Measurements from ENCODE around the gene MYL5.

DNA sequence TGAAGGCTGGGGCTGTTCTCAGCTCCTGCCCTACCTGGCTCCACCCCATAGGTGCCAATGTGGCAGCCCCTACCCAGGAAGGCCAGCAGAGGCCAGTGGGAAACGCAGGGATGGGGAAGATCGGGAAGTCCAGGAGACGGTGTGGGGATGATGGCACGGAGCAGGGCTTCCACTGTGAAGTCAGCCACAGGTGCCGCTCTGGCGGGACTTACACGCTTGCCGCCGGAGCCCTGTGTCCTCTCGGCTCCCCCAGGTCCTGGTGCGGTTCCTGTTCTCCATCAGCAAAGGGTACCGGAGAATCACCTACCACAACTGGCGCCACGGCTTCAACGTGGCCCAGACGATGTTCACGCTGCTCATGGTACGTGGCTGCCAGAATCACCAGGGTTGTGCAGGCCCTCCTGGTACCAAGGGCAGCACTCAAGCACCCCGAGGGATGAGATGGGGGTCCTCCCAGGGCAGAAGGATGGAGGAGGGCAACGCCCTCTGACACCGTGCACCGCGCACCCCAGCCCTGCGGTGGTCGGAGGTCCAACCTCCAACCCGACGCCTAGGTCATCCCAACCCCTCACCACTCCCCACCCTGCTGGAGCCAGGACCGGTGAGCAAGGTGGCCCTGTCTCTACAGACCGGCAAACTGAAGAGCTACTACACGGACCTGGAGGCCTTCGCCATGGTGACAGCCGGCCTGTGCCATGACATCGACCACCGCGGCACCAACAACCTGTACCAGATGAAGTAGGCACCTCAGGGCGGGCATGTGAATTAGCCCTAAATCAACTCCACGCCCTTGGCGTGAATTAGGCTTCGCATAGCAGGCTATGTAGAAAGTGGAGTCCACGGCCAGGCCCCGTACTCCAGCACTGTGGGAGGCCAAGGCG lies 12.2 kb upstream of the MYL5 start:
- TF ChIP-seq, protein P1, sequence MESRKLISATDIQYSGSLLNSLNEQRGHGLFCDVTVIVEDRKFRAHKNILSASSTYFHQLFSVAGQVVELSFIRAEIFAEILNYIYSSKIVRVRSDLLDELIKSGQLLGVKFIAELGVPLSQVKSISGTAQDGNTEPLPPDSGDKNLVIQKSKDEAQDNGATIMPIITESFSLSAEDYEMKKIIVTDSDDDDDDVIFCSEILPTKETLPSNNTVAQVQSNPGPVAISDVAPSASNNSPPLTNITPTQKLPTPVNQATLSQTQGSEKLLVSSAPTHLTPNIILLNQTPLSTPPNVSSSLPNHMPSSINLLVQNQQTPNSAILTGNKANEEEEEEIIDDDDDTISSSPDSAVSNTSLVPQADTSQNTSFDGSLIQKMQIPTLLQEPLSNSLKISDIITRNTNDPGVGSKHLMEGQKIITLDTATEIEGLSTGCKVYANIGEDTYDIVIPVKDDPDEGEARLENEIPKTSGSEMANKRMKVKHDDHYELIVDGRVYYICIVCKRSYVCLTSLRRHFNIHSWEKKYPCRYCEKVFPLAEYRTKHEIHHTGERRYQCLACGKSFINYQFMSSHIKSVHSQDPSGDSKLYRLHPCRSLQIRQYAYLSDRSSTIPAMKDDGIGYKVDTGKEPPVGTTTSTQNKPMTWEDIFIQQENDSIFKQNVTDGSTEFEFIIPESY (IDR thresholded peaks at IDR 0.05): no peak
- TF ChIP-seq NFIC (IDR thresholded peaks at IDR 0.05; ENCODE audit: low read depth, low read length): no peak
- TF ChIP-seq TCF12 (IDR thresholded peaks at IDR 0.05; ENCODE audit: low read depth, low read length): no peak
- TF ChIP-seq POLR2A (IDR thresholded peaks at IDR 0.05; ENCODE audit: low read depth, low read length): no peak
- no peak for TF ChIP-seq BCL11A (IDR thresholded peaks at IDR 0.05; ENCODE audit: low read depth, low read length)
- TF ChIP-seq, protein P2, sequence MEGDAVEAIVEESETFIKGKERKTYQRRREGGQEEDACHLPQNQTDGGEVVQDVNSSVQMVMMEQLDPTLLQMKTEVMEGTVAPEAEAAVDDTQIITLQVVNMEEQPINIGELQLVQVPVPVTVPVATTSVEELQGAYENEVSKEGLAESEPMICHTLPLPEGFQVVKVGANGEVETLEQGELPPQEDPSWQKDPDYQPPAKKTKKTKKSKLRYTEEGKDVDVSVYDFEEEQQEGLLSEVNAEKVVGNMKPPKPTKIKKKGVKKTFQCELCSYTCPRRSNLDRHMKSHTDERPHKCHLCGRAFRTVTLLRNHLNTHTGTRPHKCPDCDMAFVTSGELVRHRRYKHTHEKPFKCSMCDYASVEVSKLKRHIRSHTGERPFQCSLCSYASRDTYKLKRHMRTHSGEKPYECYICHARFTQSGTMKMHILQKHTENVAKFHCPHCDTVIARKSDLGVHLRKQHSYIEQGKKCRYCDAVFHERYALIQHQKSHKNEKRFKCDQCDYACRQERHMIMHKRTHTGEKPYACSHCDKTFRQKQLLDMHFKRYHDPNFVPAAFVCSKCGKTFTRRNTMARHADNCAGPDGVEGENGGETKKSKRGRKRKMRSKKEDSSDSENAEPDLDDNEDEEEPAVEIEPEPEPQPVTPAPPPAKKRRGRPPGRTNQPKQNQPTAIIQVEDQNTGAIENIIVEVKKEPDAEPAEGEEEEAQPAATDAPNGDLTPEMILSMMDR (IDR thresholded peaks at IDR 0.05 in 2 of 3, conservative IDR thresholded peaks at IDR 0.05 in 1 of 3; ENCODE audit: control insufficient read depth in 2 of 3, extremely low read depth in 1 of 3, insufficient read depth in 1 of 3, low read depth in 3 of 3, low read length in 3 of 3): no peak
- TF ChIP-seq CEBPB (IDR thresholded peaks at IDR 0.05; ENCODE audit: borderline replicate concordance in 1 of 2, low read depth in 2 of 2, low read length in 2 of 2): no peak
- TF ChIP-seq FOXM1 (IDR thresholded peaks at IDR 0.05; ENCODE audit: low read depth, low read length): no peak
- TF ChIP-seq, protein P3, sequence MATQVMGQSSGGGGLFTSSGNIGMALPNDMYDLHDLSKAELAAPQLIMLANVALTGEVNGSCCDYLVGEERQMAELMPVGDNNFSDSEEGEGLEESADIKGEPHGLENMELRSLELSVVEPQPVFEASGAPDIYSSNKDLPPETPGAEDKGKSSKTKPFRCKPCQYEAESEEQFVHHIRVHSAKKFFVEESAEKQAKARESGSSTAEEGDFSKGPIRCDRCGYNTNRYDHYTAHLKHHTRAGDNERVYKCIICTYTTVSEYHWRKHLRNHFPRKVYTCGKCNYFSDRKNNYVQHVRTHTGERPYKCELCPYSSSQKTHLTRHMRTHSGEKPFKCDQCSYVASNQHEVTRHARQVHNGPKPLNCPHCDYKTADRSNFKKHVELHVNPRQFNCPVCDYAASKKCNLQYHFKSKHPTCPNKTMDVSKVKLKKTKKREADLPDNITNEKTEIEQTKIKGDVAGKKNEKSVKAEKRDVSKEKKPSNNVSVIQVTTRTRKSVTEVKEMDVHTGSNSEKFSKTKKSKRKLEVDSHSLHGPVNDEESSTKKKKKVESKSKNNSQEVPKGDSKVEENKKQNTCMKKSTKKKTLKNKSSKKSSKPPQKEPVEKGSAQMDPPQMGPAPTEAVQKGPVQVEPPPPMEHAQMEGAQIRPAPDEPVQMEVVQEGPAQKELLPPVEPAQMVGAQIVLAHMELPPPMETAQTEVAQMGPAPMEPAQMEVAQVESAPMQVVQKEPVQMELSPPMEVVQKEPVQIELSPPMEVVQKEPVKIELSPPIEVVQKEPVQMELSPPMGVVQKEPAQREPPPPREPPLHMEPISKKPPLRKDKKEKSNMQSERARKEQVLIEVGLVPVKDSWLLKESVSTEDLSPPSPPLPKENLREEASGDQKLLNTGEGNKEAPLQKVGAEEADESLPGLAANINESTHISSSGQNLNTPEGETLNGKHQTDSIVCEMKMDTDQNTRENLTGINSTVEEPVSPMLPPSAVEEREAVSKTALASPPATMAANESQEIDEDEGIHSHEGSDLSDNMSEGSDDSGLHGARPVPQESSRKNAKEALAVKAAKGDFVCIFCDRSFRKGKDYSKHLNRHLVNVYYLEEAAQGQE (IDR thresholded peaks at IDR 0.05; ENCODE audit: low read depth, low read length): no peak
- TF ChIP-seq MXI1 (IDR thresholded peaks at IDR 0.05; ENCODE audit: low read depth, low read length): no peak
- no peak for TF ChIP-seq POLR2AphosphoS2 (IDR thresholded peaks at IDR 0.05; ENCODE audit: low read depth, low read length)

Measured in GM12878 (cell line).